Progenitor cell of endocrine pancreas (in vitro differentiated cells): ENCODE data around the gene CDRT4. TPM values are rescaled to one million over a fixed set of nuclear protein-coding genes. Genes with fewer than 3 reads are reported as not detected.
A peak's percentile ranks its signal among the peaks of the same experiment; 100 is the strongest.

Source experiments
- DNase-seq: peaks from one replicate; pipeline ENCODE4 v3.0.0; 2021; ENCODE audit warnings: low spot score; ENCODE audit not compliant: unreplicated experiment
- H3K27ac Mint-ChIP-seq: 2 replicates; pipeline ENCODE4 v1.8.0; 2021; ENCODE audit warnings: mild to moderate bottlenecking, moderate library complexity, mixed read lengths
- H3K27me3 Mint-ChIP-seq: 2 replicates; pipeline ENCODE4 v1.8.0; 2021; ENCODE audit warnings: mixed read lengths
- H3K36me3 Mint-ChIP-seq: 2 replicates; pipeline ENCODE4 v1.8.0; 2022; ENCODE audit warnings: mixed read lengths; ENCODE audit not compliant: insufficient read depth
- H3K4me1 Mint-ChIP-seq: 2 replicates; pipeline ENCODE4 v1.8.0; 2021; ENCODE audit warnings: low read depth, mixed read lengths
- H3K4me3 Mint-ChIP-seq: 2 replicates; pipeline ENCODE4 v1.8.0; 2021; ENCODE audit warnings: low read depth, mild to moderate bottlenecking, moderate library complexity, mixed read lengths
- H3K9me3 Mint-ChIP-seq: 2 replicates; pipeline ENCODE4 v1.8.0; 2021; ENCODE audit warnings: low read depth, mixed read lengths
- CTCF ChIP-seq: fragments of 200-600 bp; sonication (generic); IDR thresholded peaks from one replicate; pipeline ENCODE4 v1.5.0; 2021; ENCODE audit warnings: antibody characterized with exemption, mild to moderate bottlenecking; ENCODE audit not compliant: unreplicated experiment
- total RNA-seq: library from RNA; stranded (reverse); gene quantifications from 2 replicates; pipeline ENCODE4 v1.2.1, GENCODE V29; 2021

The CDRT4 gene
- total RNA-seq, 1 donor from 2014 or later, result 27.0 TPM

DNA sequence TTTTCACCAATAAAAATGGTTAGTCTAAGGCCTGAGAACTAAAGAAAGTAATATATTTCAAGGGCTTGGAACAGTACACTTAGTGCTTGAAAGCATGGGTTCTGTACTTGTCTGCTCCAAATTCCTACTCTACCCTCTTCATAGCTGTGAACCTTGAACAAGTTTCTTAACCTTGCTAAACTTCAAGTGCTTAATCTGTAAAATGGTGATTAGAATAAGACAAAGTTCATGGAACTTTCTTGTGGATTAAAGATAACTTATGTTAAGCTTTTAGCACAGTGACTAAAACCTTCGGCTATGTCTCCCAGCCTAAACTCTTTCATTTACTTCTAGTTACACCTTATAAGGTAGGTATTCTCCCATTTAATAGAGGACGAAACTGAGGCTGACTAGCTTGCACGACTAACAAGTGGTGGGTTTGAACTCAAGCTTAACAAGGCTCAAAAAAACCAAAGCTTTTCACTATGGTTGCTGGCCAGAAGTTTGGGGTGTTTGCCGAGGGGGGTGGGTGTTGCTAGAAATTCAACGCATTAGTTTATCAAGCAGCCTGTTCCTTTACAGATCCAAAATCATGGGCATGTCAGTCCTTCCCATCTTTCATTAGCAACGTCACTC lies 28.8 kb downstream of the CDRT4 start:
- H3K27me3 Mint-ChIP-seq, result no peaks in the 10 kb centered on the region
- DNase-seq, result no peak
- no peaks in the 10 kb centered on the region for H3K9me3 Mint-ChIP-seq
- peaks cover 36% of the 10 kb centered on the region for H3K36me3 Mint-ChIP-seq
- H3K4me3 Mint-ChIP-seq, result no peak overlapping the region
- peaks cover 43% of the 10 kb centered on the region for H3K4me1 Mint-ChIP-seq
- no peak overlapping the region for H3K27ac Mint-ChIP-seq
- no peak for TF ChIP-seq CTCF

DNA sequence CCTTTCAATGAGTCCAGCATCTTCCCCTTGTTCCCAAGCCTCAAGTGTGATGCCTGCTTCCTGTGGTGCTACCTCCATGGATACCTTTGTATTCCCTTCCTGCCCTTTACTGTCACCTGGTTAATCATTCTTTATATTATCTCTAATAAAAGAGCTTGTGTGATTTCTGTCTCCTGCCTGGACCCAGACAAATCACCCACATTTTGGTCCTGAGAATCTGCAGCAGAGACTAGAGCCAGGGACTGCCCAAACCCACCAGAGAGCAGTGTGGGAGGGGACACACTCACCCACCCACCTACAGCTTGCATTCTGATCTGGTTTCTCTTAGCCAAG lies 30.2 kb downstream of the CDRT4 start:
- Mint-ChIP-seq H3K27ac (peak overlapping the region; percentile 44), H3K36me3 (peaks cover 31% of the 10 kb centered on the region), H3K9me3 (no peaks in the 10 kb centered on the region), H3K4me1 (peaks cover 53% of the 10 kb centered on the region), H3K4me3 (peak overlapping the region; percentile 9), H3K27me3 (no peaks in the 10 kb centered on the region)
- no peak for TF ChIP-seq CTCF
- DNase-seq, result no peak

- Mint-ChIP-seq H3K9me3 (no peaks in the 10 kb centered on the region), H3K36me3 (peaks cover 30% of the 10 kb centered on the region), H3K27ac (no peak overlapping the region), H3K4me1 (peaks cover 53% of the 10 kb centered on the region), H3K4me3 (no peak overlapping the region), H3K27me3 (no peaks in the 10 kb centered on the region)
- DNase-seq, result no peak
- peak; percentile 19 for TF ChIP-seq CTCF
Measured at GRCh38 chr17:15436473-15437302, 30.7 kb downstream of the CDRT4 start.

DNA sequence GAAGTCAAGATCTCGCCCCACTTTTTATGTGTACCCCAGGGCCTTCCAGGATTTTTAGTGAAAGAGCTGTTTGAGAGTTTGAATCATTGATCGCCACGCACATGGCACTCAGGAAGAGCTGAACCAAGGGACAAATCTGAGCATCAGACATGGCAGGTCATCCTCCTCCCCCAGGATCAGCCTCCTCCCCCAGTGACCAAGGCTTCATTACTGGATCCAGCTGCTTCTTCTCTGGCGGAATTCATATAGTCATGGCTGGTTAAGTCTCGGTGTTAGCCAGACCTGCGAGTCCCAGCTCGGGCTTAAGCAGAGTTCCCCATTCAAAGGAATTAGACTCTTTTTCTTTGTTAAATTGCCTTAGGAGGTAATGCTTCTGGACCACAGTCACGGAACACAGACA lies 32.5 kb downstream of the CDRT4 start:
- no peaks in the 10 kb centered on the region for H3K9me3 Mint-ChIP-seq
- H3K4me3 Mint-ChIP-seq, result no peak overlapping the region
- peaks cover 51% of the 10 kb centered on the region for H3K4me1 Mint-ChIP-seq
- peak overlapping the region; percentile 83 for H3K27ac Mint-ChIP-seq
- H3K27me3 Mint-ChIP-seq, result no peaks in the 10 kb centered on the region
- DNase-seq, result no peak
- peaks cover 23% of the 10 kb centered on the region for H3K36me3 Mint-ChIP-seq
- TF ChIP-seq CTCF, result no peak

DNA sequence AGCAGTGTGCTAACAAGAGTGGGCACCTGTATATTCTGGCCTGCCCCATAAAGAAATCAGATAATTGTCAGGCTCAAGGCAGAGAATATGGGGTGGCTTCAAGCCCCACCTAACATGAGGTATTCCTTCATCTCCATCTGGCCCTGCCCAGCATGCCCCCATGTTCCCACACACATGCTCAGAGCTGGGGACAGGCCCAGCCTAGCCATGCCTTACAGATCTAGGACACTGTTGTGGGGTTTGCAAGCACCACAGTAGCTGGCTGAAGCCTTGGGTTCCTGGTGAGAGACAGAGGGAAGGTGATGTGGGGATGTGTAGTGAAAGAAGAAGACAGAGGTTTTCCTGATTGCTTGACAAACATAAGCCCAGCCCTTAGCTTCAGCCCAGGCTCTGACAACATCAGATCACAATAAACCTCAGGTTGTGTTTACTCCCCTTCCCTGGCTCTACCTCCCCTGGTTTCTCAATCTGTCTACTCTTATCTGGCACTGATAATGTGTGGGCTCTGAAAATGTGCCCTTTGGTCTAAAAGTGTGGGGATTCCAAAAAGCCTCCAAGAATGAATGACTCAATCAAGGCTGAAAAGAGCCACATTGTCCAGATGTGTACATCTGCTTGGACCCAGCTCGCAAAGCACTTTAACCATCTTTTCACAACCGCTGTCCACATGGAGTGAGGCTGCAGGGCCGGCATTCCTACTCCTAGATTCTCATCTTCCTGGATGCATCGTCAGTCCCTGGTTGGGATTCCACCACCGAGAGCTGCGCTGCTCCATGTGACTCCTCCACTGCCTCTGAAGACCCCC lies 34.4 kb downstream of the CDRT4 start:
- no peak overlapping the region for H3K4me3 Mint-ChIP-seq
- H3K9me3 Mint-ChIP-seq, result no peaks in the 10 kb centered on the region
- H3K4me1 Mint-ChIP-seq, result peaks cover 41% of the 10 kb centered on the region

More for the DNA sequence above, 34.4 kb downstream of the CDRT4 start:
- Mint-ChIP-seq H3K27ac (peak overlapping the region; percentile 79), H3K36me3 (peaks cover 16% of the 10 kb centered on the region), H3K27me3 (no peaks in the 10 kb centered on the region)
- TF ChIP-seq CTCF, result no peak
- DNase-seq, result no peak
